Dermis microvascular lymphatic vessel endothelial cell (primary cell): ENCODE measurements around the gene KLF16. TPM values are rescaled to one million over a fixed set of nuclear protein-coding genes. Genes with fewer than 3 reads are reported as not detected.

Experiments
- DNase-seq, 2 donors: peaks; one replicate each; pipeline versions ENCODE4 v3.0.0 to v3.0.0-alpha.2; 2010; ENCODE audit warnings: low read depth in 2 of 2
- total RNA-seq: library from RNA; depleted of rRNA; stranded (reverse); fragments of >200 nt; gene quantifications from 2 replicates; pipeline ENCODE4 v1.2.1, GENCODE V29; 2014

KLF16 gene
- total RNA-seq, 1 donor from 2014 or later, result 3.7 TPM

DNA sequence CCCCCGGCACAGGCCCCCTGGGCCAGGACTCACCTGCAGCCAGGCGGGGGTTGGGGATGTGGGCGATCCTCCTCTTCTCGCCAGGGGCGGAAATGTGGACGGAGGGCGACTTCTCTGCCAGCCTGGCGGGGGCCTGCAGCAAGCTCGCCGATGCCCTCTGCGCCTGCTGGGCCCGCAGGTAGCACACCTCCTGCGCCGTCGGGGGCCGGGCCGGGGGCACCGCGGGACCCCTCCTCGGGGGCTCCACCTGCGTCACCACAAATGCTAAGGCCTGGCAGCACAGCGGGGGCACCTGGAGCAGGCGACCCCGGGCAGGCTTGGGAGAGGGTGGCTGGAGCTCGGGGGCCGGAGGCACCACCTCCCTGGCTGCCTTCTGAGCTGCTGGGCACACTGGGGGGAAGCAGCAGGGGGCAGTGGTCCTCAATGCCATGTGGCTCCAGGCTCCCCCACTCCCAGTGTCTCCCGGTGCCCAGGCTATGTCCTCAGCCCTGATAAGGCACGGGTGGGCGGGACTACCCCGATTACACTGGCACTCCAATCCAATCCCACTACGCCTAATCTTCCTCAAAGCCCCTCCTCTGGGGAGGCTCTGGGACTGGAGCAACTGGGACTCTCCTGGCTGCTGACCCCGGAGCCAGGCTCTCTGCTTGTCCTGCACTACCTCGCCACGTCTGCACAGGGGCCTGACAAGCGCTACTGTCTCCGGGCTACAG lies 39.7 kb downstream of the KLF16 start:
- no peak for DNase-seq

DNA sequence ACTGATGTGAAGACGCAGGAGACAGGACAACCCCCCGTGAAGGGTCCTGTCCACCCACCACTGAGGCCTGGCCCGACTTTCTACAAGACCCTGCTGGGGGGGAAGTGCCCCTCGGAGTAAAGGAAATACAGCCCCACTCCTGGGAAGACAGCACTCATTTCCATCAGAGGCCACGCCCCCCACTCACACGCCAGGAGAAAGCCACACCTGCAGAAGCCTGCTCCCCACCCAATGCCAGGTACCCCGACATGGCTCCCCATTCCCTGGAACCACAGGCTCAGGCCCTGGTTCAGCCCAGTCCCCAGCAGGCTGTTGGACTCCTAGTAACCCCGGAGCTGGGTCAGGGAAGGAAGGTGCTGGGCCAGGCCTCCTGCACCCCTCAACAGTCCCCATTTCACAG lies 40.4 kb downstream of the KLF16 start:
- DNase-seq, result no peak

DNA sequence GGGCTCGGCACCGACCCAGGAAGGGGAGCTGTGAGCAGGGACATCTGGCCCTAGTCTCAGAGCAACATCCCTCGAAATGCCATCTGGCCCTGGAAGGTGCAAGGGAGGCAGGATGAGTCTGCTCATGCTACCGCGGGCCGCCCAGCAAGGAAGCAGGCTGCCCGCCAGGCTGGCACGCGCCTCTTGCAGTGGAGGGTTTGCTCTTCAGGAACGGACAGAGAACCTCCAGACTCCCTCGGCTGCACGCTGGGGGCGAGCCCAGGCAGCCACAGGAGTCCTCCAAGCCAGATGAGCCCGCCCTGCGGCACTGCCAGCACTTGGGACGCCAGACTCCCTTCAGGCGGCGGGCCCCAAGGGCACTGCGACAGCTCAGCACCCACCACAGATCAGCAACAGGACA lies 41.2 kb downstream of the KLF16 start:
- DNase-seq, result no peak

DNA sequence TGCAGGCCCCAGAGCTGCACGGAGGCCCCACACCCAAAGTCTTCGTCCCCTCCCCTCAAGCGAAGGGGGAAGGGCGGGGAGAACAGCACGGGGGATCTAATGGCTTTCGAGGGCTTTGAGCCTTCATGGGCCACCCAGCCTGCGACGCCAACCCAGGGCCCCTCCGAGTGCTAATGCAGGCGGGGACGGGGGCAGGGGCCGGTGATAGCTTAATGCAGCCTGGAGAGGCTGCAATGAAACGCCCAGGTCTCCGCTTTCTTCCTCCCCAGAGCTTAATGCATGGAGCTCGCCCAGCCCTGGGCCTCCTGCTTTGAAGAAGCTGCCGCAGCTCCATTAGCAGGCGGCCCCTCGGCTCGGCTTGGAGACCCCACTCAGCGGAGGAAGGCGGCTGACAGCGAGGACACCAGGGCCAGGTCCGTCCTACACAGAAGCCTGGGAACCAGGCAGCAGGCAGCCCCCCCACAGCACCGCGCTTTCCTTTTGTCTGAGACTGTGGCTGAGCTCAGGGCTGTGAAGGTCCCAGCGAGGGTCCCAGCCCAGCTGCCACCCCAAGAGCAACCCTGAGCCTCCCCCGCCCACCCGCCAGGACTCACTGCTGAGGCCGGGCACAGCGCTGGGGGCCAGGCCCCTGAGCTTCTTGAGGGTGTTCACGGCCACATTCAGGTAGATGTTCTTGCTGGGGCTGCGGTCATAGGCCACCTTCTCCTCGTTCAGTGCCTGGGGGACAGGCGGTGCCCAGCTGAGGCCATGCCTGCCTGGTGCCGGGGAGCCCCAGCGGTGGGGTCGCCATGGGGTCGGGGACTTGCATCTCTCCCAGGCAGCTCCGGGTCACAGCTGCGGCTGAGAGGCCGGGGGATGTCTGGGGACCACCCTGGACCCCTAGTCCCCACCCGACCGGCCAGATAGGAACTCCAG lies 43.8 kb downstream of the KLF16 start:
- DNase-seq, result no peak

DNA sequence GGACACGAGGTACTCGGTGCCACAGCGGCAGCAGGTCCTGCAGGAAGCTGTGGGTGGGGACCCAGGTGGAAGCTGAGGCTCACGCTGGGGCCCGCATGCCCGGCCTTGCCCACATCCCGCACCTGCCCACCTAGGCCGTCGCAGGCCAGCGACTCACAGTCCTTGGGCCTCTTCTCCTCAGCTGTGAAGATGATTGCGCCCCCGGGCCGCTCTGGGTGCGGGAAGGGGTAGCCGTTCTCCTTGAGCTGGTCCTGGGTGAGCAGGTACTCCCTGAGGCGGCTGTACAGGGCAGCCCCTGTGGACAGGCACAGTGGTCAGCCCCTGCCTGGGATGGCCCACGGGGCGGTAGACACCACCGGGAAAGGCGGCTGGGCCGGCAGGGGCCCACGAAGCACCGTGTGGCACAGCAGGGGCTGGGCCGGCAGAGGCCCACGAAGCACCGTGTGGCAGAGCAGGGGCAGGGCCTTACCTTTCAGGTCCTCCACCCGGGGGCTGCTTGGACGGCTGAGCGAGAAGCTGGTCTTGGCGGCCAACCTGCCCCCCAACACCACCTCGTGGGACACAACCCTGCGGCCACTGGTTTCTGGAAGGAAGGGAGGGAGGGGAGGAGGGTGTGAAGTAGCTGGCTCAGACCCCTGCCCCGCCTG lies 44.7 kb downstream of the KLF16 start:
- DNase-seq, result no peak

DNA sequence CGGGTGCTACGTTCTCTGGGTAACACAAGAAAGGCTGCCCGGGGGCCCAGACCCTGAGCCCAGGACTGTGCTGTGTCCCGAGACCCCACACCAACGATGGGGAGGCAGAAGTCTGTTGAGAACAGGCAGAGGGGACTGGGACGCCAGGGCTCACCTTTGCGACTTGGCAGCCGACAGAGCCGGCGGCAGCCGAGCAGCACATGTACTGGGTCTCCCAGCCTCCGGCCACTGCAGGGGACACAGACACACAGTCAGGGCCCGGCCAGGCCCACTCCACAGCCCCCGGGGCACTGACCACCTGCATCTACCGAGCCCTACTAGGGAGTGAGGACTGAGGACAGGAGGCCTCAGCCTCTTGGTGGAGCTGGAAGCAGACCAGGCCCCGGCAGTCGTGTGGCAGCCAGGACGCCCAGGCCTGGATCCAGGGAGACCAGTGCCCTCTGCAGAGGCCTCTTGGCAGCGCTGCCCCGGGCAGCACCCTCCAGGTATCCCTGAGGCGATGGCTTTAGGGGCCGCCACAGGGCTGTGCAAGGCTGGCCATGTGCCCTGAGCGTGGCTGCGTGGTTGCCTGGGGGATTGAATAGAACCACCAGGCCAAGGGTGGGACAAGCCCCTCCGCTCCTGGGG lies 45.7 kb downstream of the KLF16 start:
- no peak for DNase-seq

DNA sequence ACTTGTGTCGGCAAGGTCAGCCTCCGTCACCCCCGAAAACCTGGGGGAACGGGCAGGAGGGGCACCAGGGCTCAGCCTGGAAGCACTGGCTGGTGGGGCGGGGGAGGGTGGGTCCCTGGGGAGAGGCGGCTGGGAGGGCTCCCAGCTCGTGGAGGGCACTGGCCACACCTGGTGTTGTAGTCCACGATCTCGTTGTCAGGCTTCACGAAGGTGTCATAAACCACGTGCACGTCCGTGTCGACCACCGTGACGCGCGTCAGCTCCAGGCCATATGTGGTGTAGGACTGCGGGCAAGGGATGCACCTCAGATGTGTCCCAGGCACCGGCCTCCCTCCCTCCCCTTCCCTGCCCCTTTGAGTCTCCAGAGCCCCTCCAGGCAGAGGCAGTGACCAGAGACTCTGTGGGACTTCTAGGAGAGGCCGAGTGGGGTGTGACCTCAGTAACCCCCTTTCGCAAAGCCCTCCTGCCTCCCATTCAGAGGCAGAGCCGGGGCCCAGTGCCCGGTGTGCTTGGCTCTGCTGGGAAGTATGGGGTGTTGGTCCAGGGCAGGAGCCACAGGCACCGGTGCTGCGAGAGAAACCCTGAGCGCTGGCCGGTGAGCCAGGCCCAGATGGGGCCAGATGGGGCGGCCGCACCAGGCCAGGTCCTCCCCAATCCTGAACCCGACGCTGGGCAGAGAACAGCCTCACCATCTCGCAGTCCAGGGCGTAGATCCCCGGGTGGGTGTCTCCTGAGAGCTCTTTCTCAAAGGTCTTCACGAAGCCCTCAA lies 46.7 kb downstream of the KLF16 start:
- DNase-seq, result no peak

DNA sequence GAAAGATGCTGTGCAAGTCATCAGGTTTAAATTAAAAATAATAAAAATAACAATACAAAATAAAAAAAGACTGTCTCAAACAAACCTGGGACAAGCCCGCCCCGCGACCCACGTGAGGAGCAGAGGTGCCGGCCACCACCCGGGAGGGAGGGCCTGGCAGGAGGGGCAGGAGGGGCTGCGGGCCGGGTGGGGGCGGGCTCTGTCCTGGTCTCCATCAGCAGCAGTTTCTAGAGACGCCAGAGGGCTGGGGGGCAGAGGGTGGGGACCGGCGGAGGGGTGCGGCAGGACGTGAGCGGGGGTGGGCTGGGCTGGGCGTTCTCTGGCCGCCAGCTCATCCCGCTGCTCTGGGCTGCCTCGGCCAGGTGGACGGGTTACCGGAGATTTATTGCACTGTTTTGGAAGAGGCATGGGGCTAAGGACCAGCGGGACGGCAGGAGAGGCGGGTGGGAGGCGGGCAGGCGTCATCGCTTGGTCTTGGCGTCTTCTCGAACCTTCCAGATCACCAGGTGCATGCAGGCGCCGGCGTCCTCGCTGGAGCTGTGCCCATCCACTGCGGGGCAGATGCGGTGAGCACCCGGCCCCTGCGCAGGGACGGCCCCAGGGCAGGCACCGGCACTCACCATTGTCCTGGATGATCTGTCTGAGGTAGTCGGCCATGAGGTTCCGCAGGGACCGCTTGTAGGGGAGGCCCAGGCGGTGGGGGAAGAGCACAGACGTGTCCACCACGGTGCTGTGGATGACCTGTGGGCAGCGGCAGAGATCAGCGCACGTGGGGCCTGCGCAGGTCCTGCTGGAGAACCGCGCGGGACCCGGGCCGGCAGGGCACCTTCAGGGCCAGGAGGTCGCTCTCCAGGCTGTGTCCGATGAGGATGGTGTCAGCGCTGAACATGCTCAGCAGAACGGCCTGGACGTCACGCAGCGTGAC lies 47.5 kb downstream of the KLF16 start:
- no peak for DNase-seq

DNA sequence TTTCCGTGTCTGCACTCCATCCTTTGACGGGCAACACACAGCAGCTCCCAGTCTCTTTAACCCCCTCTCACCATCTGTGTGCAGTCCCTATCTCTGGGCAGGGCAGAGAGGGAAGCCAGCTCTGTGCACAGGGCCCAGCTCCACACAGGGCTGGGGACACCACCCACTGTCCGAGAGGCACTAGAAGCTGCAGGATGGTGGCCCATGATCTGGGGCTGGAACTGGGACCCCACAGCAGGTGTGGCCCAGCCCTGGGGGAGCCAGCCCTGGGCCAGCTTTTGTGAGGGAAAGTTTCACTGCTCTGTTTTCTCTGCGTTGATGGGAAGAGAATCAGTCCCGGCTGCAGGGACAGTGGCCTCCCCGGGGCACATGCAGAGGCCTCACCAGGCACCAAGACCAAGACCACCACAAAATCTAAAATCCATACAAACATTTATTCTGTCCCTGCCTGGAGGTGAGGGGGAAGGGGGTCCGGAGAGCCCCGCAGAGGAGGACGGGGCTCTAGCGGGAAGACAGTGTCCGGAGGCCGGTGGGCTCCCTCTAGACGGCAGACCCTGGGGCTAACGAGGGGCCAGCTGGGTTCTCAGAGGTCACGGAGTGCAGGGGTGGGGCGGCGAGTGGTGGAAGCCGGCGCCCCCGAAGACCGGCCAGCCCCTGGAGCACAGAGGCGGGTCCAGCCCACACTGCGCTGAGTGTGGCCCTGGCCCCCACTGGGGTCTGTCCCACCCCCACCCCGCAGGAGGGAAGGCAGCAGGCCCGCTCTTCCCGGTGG lies 48.4 kb downstream of the KLF16 start:
- no peak for DNase-seq

DNA sequence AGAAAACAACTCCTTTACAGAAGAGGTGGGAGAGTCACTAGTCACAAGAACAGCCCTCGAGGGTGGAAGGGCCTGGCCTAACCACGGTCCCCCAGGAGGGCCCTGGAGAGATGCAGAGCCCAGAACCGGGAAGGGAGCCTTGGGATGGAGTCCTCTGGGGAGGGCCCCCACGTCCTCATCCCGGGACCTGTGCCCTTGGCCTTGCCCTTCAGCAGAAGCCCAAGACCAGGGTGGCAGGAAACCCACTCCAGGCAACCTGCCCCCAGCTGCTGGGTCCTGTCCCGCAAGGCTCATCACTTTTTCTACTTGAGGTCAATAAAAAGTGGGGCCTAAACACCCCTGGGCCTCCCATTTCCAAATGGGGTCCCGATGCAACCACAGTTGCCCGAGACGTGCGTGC lies 49.0 kb downstream of the KLF16 start:
- DNase-seq, result no peak

DNA sequence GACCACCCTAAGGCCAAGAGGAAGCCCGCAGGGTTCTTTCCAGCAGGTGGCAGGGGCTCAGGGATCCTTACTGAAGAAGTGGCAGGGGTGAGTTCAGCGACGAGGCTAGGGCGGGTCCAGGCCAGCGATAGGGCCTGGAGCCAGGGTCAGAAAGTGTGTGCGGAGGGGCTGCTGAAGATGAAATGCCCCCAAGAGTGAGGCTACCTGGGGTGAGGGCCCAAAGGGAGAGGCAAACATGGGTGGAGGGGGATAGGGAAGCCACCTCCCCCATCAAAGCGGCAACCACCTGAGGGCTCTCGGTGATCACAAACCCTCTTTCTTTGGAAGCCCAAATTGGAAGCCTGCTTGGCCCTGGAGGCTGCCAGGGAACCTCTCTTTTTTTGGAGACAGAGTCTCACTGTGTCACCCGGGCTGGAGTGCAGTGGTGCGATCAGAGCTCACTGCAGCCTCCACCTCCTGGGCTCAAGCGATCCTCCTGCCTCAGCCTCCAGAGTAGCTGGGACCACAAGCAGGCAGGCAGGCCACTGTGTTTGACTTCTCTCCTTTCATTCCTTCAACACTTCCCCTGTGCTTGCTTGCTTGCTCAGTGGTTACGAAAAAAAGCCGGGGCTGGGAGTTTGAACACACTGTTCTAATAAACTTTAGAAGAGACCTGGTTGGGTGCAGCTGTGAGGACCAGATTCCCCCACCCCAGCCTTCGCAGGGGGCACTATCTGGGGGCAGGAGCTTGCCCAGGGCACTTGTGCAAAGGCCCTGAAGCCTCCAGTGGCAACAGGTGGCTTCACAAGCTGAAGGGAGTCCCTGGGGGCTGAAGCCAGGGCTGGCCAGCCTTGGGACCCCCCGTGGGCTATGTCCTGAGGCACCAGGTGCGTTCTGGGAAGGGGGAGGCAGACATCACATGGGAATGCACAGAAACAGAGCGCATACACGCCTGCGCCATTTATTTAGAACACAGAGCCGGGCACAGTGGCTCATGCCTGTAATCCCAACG lies 49.9 kb downstream of the KLF16 start:
- no peak for DNase-seq

DNA sequence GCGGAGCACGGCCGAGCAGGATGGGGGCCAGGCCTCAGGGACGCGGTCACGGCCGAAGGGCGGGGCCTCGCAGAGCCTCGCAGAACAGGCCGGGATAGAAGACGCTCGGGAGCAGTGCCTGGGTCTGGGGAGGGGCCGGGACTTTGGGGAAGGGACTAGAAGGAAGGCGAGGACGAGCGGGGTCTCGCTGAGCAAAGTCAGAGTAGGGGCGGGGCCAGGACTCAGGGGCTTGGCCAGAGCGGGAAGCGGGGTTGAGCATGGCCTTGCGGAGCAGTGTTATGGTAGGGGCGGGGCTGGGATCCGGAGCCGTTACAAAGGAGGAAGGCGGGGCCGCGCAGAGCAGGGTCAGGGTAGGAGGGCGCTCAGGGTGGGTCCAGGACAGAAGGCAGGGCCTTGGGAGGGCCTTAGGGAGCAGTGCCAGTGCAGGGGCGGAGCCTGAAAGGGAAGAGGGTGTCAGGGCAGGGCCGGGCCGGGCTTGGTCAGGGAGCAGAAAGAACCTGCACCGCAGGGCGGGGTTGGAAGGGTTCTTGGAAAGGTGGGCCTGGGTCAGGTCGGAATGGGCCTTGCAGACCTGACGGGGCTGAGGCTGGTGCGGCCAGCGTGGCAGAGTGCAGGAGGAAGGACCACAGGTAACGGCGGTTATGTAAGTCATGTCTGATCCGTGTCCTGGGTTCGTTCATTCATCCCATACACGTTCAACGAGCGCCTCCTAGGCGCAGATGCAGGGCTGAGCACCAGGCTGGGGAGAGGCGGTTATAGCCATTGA lies 50.8 kb downstream of the KLF16 start:
- DNase-seq, result peak; percentile 64 to 85

DNA sequence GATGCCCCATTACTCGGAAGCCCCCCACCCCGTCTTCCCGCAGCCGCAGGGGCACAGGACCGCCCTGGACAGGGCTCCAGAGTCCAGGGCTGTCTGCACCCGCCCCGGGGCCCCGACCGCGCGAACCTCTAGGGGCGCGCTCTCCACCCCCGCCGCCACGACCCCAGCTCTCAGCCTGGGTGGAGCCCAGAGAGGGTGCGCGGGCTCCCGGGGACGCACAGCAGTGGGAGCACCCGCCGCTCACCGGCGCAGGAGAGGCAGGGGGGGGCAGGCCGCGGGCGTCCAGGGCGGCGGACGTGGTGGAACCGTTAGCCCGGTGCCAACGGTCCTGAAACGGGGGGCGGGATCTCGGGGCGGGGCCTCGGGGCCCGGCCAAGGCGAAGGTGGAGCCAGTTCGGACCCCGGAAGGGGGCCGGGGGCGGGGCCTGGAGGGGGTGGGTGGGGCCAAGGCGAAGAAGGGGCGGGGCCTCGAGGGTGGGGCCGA lies 51.4 kb downstream of the KLF16 start, which contains the start of gene ATP8B3:
Gene ATP8B3 (minus strand): TSS at position 335 of the 484 bp plus-strand sequence. CDS start 540 bp downstream, outside the sequence.
- DNase-seq, result no peak

DNA sequence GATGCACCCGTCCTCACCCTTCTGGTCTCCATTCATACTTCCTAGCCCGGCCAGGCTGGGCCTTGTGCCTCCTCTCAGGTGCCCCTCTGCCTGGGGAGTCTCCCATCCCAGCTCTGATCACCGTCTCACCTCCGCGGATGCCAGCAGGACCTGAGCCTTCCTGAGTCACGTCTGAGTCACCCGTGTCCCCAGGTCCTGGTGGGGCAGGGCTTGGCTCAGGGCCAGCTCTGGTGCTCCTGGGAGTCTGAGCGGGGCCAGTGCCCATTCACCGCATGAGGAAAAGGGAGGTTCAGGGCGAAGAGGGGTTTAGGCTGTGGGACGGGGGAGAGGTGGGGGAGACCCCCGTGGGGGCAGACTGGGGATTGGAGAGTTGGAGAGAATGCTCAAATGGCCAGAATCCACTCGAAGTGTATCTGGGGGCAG lies 51.9 kb downstream of the KLF16 start:
- peak; percentile 4 to 75 for DNase-seq

DNA sequence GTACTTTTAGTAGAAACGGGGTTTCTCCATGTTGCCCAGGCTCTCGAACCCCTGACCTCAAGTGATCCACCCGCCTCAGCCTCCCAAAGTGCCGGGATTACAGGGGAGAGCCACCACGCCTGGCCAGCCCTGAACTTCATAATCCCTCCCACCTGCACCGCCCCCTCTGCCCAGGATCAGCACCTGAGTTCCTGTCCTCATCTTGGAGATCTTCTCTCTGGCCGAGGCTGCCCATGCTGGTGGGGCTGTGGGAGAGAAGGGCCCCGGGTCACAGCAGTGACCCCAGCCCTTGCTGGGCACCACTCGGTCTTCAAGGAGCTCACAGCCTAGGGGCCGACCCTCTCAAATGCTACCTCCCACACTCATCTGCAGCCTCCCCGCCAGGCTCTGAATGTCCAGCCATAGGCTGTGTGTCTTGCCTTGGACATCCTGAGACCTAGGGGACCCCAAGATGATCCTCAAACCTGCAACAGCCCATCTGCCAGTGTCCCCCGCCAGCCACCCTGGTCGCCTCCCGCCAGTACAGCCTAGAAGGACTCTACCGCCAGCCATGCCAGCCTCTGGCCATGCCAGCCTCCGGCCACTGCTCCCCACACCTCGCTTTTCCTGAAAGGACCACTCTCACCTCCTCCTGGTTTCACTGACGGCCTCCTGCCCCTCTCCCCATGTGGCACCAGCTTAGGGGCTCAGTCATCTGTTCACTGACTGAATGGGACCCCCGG lies 52.8 kb downstream of the KLF16 start:
- DNase-seq, result no peak

DNA sequence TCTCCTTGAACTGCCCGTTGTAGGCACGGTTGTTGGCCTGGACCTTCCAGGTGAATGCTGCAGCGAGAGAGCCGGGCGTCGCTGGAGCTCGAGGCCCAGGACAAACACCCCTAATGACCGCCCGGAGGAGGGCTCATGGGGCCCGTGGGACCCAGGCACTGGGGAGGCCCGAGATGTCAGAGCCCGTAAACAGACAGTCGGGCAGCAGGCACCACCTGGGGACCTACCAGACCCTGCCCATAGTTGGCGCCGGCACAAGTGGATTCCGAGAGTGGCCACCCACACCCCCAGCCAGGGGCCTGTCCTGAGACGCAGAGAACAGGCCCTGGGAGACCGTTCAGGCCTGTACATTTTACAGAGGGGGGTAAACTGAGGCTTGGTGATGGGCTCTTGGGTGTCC lies 53.7 kb downstream of the KLF16 start:
- no peak for DNase-seq
